Glutamatergic neuron (in vitro differentiated cells): Measurements from ENCODE around the gene CBFA2T3. TPM values are rescaled to one million over a fixed set of nuclear protein-coding genes. Genes with fewer than 3 reads are reported as not detected.

Source experiments
- DNase-seq: peaks from one replicate; pipeline ENCODE4 v3.0.0; 2022
- H3K27ac Mint-ChIP-seq: one replicate; pipeline ENCODE4 v1.8.0; 2020; ENCODE audit warnings: mild to moderate bottlenecking, mixed read lengths, inconsistent platforms; ENCODE audit not compliant: unreplicated experiment
- H3K27me3 Mint-ChIP-seq: one replicate; pipeline ENCODE4 v1.8.0; 2020; ENCODE audit warnings: mild to moderate bottlenecking, moderate library complexity, mixed read lengths, inconsistent platforms; ENCODE audit not compliant: unreplicated experiment
- H3K36me3 Mint-ChIP-seq: one replicate; pipeline ENCODE4 v1.8.0; 2020; ENCODE audit warnings: mild to moderate bottlenecking, mixed read lengths, inconsistent platforms; ENCODE audit not compliant: unreplicated experiment
- H3K4me1 Mint-ChIP-seq: one replicate; pipeline ENCODE4 v1.8.0; 2020; ENCODE audit warnings: mild to moderate bottlenecking, low read depth, mixed read lengths, inconsistent platforms; ENCODE audit not compliant: unreplicated experiment
- H3K4me3 Mint-ChIP-seq: one replicate; pipeline ENCODE4 v1.8.0; 2020; ENCODE audit warnings: mild to moderate bottlenecking, mixed read lengths, inconsistent platforms; ENCODE audit not compliant: unreplicated experiment
- H3K9me3 Mint-ChIP-seq: one replicate; pipeline ENCODE4 v1.8.0; 2020; ENCODE audit warnings: mild to moderate bottlenecking, moderate library complexity, mixed read lengths, inconsistent platforms; ENCODE audit not compliant: unreplicated experiment
- total RNA-seq: library from RNA; stranded (reverse); fragmentation: NEBNext Ultra II Directional; extraction: Animal tissue kit (Norgen Biotek cat#: 25700); gene quantifications from one replicate; pipeline ENCODE4 v1.2.1, GENCODE V29; 2021; ENCODE audit not compliant: unreplicated experiment
- TF ChIP-seq, protein P1 (sequence below): fragments of 200-600 bp; sonication (generic); IDR thresholded peaks from one replicate; pipeline ENCODE4 v1.5.0; 2021; ENCODE audit not compliant: partially characterized antibody, unreplicated experiment

Gene CBFA2T3
- total RNA-seq, 1 donor from 2014 or later = 126 TPM

- H3K9me3 Mint-ChIP-seq = no peaks in the 10 kb centered on the region
- no peak overlapping the region for H3K27ac Mint-ChIP-seq
- TF ChIP-seq, protein P1, sequence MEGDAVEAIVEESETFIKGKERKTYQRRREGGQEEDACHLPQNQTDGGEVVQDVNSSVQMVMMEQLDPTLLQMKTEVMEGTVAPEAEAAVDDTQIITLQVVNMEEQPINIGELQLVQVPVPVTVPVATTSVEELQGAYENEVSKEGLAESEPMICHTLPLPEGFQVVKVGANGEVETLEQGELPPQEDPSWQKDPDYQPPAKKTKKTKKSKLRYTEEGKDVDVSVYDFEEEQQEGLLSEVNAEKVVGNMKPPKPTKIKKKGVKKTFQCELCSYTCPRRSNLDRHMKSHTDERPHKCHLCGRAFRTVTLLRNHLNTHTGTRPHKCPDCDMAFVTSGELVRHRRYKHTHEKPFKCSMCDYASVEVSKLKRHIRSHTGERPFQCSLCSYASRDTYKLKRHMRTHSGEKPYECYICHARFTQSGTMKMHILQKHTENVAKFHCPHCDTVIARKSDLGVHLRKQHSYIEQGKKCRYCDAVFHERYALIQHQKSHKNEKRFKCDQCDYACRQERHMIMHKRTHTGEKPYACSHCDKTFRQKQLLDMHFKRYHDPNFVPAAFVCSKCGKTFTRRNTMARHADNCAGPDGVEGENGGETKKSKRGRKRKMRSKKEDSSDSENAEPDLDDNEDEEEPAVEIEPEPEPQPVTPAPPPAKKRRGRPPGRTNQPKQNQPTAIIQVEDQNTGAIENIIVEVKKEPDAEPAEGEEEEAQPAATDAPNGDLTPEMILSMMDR = no peak
- peaks cover 23% of the 10 kb centered on the region for H3K4me1 Mint-ChIP-seq
- no peak for DNase-seq
- H3K36me3 Mint-ChIP-seq = no peaks in the 10 kb centered on the region
- H3K27me3 Mint-ChIP-seq = peaks cover 4% of the 10 kb centered on the region
- H3K4me3 Mint-ChIP-seq = no peak overlapping the region
Observed at GRCh38 chr16:88948781-88949490, 28.1 kb downstream of the CBFA2T3 start.

DNA sequence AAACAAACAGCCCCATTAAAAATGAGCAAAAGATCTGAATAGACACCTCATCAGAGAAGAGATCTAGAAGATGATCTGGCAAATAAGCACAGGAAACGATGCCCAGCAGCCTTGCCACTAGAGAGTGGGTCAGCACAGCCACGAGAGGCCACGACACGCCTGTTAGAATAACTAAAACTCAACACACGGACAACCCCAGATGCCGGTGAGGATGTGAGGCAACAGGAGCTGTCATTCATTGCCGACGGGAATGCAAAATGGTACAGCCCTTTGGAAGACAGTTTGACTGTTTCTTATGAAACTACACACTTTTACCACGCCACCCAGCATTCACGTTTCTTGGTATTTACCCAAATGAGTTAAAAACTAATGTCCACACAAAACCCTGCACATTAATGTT lies 31.5 kb downstream of the CBFA2T3 start:
- H3K4me3 Mint-ChIP-seq = no peak overlapping the region
- H3K36me3 Mint-ChIP-seq = no peaks in the 10 kb centered on the region
- no peaks in the 10 kb centered on the region for H3K9me3 Mint-ChIP-seq
- H3K4me1 Mint-ChIP-seq = peaks cover 9% of the 10 kb centered on the region
- no peak overlapping the region for H3K27ac Mint-ChIP-seq
- no peak for DNase-seq
- peaks cover 2% of the 10 kb centered on the region for H3K27me3 Mint-ChIP-seq
- TF ChIP-seq, protein P1 = no peak

- Mint-ChIP-seq H3K27me3 (peaks cover 11% of the 10 kb centered on the region), H3K4me1 (peaks cover 14% of the 10 kb centered on the region), H3K27ac (no peak overlapping the region)
Observed at GRCh38 chr16:88943741-88944140, 33.3 kb downstream of the CBFA2T3 start.

GRCh38 chr16:88943131-88943664 lies 33.8 kb downstream of the CBFA2T3 start:
- peaks cover 9% of the 10 kb centered on the region for H3K9me3 Mint-ChIP-seq
- no peaks in the 10 kb centered on the region for H3K36me3 Mint-ChIP-seq
- no peak overlapping the region for H3K4me3 Mint-ChIP-seq
- peaks cover 11% of the 10 kb centered on the region for H3K27me3 Mint-ChIP-seq
- H3K4me1 Mint-ChIP-seq = peaks cover 12% of the 10 kb centered on the region
- TF ChIP-seq, protein P1 = no peak
- DNase-seq = no peak
- H3K27ac Mint-ChIP-seq = no peak overlapping the region

More at GRCh38 chr16:88943741-88944140, 33.3 kb downstream of the CBFA2T3 start:
- DNase-seq = no peak
- no peak overlapping the region for H3K4me3 Mint-ChIP-seq
- TF ChIP-seq, protein P1 = no peak
- H3K36me3 Mint-ChIP-seq = no peaks in the 10 kb centered on the region
- H3K9me3 Mint-ChIP-seq = peaks cover 9% of the 10 kb centered on the region
